ENCODE results near the gene ACTA2.

The ACTA2 gene

GRCh38 chr10:88923520-88923919 is 29.1 kb downstream of the ACTA2 start:
- in situ Hi-C loops (cut with HindIII; ENCODE audit: low sequenced_read_pairs): no loop called here

GRCh38 chr10:88922041-88922440 is 30.5 kb downstream of the ACTA2 start:
- in situ Hi-C loops (cut with HindIII; ENCODE audit: low sequenced_read_pairs): no loop called here

GRCh38 chr10:88920986-88921593 is 31.5 kb downstream of the ACTA2 start:
- in situ Hi-C loops (cut with HindIII; ENCODE audit: low sequenced_read_pairs): no loop called here

- in situ Hi-C loops (cut with HindIII; ENCODE audit: low sequenced_read_pairs): no loop called here
These were observed 32.4 kb downstream of the ACTA2 start for GRCh38 chr10:88920198-88920597.

- in situ Hi-C loops (cut with HindIII; ENCODE audit: low sequenced_read_pairs): no loop called here
These were observed 33.5 kb downstream of the ACTA2 start for GRCh38 chr10:88919041-88919440.

GRCh38 chr10:88918191-88918905 is 34.2 kb downstream of the ACTA2 start:
- in situ Hi-C loops (cut with HindIII; ENCODE audit: low sequenced_read_pairs): no loop called here

GRCh38 chr10:88916986-88917385 is 35.6 kb downstream of the ACTA2 start:
- in situ Hi-C loops (cut with HindIII; ENCODE audit: low sequenced_read_pairs): no loop called here

GRCh38 chr10:88916231-88916630 is 36.3 kb downstream of the ACTA2 start:
- in situ Hi-C loops (cut with HindIII; ENCODE audit: low sequenced_read_pairs): no loop called here

GRCh38 chr10:88915781-88916180 is 36.8 kb downstream of the ACTA2 start:
- in situ Hi-C loops (cut with HindIII; ENCODE audit: low sequenced_read_pairs): no loop called here

GRCh38 chr10:88913788-88914187 is 38.8 kb downstream of the ACTA2 start:
- in situ Hi-C loops (cut with HindIII; ENCODE audit: low sequenced_read_pairs): no loop called here

GRCh38 chr10:88913127-88913526 is 39.4 kb downstream of the ACTA2 start:
- in situ Hi-C loops (cut with HindIII; ENCODE audit: low sequenced_read_pairs): no loop called here

GRCh38 chr10:88911851-88912250 is 40.7 kb downstream of the ACTA2 start:
- in situ Hi-C loops (cut with HindIII; ENCODE audit: low sequenced_read_pairs): no loop called here

GRCh38 chr10:88911116-88911515 is 41.5 kb downstream of the ACTA2 start:
- in situ Hi-C loops (cut with HindIII; ENCODE audit: low sequenced_read_pairs): no loop called here

GRCh38 chr10:88908194-88908593 is 44.4 kb downstream of the ACTA2 start:
- in situ Hi-C loops (cut with HindIII; ENCODE audit: low sequenced_read_pairs): no loop called here

GRCh38 chr10:88906921-88907320 is 45.7 kb downstream of the ACTA2 start:
- in situ Hi-C loops (cut with HindIII; ENCODE audit: low sequenced_read_pairs): no loop called here

- in situ Hi-C loops (cut with HindIII; ENCODE audit: low sequenced_read_pairs): no loop called here
These were observed 48.9 kb downstream of the ACTA2 start for GRCh38 chr10:88903715-88904114.

GRCh38 chr10:88901984-88902789 is 50.4 kb downstream of the ACTA2 start:
- in situ Hi-C loops (cut with HindIII; ENCODE audit: low sequenced_read_pairs): no loop called here

- in situ Hi-C loops (cut with HindIII; ENCODE audit: low sequenced_read_pairs): no loop called here
These were observed 51.2 kb downstream of the ACTA2 start for GRCh38 chr10:88901206-88901983.

GRCh38 chr10:88899886-88900285 is 52.7 kb downstream of the ACTA2 start:
- in situ Hi-C loops (cut with HindIII; ENCODE audit: low sequenced_read_pairs): no loop called here

GRCh38 chr10:88898727-88899126 is 53.8 kb downstream of the ACTA2 start:
- in situ Hi-C loops (cut with HindIII; ENCODE audit: low sequenced_read_pairs): no loop called here
